Tibial artery (tissue), 4 donors: ENCODE data around the gene SUGCT.

ENCODE experiments used
- DNase-seq, 2 donors: peaks; one replicate each; pipeline ENCODE4 v3.0.0-alpha.2; 2019
- H3K27ac ChIP-seq, 2 donors: fragments of 200-600 bp; sonication (generic) in 1 of 2; 1 replicate in 1 of 2; 2 replicates in 1 of 2; pipeline ENCODE4 v1.5.1; 2018 to 2019; ENCODE audit warnings: mild to moderate bottlenecking in 1 of 2
- H3K27me3 ChIP-seq, 2 donors: fragments of 200-600 bp; sonication (generic) in 1 of 2; one replicate each; pipeline versions ENCODE4 v1.5.1 to v1.6.0; 2016 to 2019
- H3K36me3 ChIP-seq, 3 donors: fragments of 200-600 bp; sonication (generic) in 2 of 3; one replicate each; pipeline ENCODE4 v1.5.1; 2016 to 2019; ENCODE audit warnings: mild to moderate bottlenecking in 2 of 3
- H3K4me1 ChIP-seq, 4 donors: fragments of 200-600 bp; sonication (generic) in 2 of 4; 1 replicate in 3 of 4; 2 replicates in 1 of 4; pipeline ENCODE4 v1.5.1; 2016 to 2019
- H3K4me3 ChIP-seq, 2 donors: fragments of 200-600 bp; sonication (generic) in 1 of 2; 1 replicate in 1 of 2; 2 replicates in 1 of 2; pipeline ENCODE4 v1.5.1; 2018 to 2019; ENCODE audit warnings: mild to moderate bottlenecking in 2 of 2
- H3K9me3 ChIP-seq, 3 donors: fragments of 200-600 bp; sonication (generic) in 1 of 3; one replicate each; pipeline ENCODE4 v1.5.1; 2016 to 2019
- intact Hi-C: fragments of 100-400 bp; cut with DNase I; formaldehyde crosslinking; loops from one replicate; pipeline ENCODE4 v1.15.0; 2023; ENCODE audit warnings: low total_unique reads
- TF ChIP-seq, protein P1 (sequence below), 2 experiments: fragments of 200-600 bp in 1 of 2; fragments of 450-650 bp in 1 of 2; IDR thresholded peaks; one replicate each; pipeline ENCODE4 v1.5.1; 2017 to 2019; ENCODE audit warnings: antibody characterized with exemption in 2 of 2, mild to moderate bottlenecking in 1 of 2, moderate library complexity in 1 of 2

SUGCT gene

DNA sequence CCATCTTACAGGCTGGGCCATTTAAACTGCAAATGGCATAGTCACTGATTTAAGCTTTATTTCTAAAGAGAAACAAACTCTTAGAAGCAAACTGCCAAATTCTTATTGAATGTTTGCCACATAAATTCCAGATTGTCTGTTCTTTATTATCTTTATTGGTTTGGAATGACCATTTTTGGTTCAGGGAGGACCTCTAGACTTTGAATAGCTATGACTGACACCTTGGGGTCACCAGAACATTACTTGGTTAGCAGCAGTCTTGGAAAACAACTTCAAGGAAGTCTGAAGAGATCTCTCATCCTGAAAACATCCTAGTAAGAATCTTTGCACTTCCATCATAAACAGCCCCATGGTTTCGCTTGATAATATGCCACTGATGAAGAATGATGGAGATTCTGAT, 197.1 kb downstream of the SUGCT start:
- Histone ChIP-seq H3K9me3 (peaks cover 0 to under 1% (median 0%) of the 10 kb centered on the region in 3 donors), H3K27me3 (no peaks in the 10 kb centered on the region), H3K36me3 (no peaks in the 10 kb centered on the region), H3K27ac (peak overlapping the region; percentile 26 to 70), H3K4me3 (no peak overlapping the region), H3K4me1 (peaks cover 0 to 40% (median 2%) of the 10 kb centered on the region in 4 donors)
- no peak for DNase-seq
- intact Hi-C loops: no loop called here
- TF ChIP-seq, protein P1, sequence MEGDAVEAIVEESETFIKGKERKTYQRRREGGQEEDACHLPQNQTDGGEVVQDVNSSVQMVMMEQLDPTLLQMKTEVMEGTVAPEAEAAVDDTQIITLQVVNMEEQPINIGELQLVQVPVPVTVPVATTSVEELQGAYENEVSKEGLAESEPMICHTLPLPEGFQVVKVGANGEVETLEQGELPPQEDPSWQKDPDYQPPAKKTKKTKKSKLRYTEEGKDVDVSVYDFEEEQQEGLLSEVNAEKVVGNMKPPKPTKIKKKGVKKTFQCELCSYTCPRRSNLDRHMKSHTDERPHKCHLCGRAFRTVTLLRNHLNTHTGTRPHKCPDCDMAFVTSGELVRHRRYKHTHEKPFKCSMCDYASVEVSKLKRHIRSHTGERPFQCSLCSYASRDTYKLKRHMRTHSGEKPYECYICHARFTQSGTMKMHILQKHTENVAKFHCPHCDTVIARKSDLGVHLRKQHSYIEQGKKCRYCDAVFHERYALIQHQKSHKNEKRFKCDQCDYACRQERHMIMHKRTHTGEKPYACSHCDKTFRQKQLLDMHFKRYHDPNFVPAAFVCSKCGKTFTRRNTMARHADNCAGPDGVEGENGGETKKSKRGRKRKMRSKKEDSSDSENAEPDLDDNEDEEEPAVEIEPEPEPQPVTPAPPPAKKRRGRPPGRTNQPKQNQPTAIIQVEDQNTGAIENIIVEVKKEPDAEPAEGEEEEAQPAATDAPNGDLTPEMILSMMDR (IDR thresholded peaks at IDR 0.05): no peak

DNA sequence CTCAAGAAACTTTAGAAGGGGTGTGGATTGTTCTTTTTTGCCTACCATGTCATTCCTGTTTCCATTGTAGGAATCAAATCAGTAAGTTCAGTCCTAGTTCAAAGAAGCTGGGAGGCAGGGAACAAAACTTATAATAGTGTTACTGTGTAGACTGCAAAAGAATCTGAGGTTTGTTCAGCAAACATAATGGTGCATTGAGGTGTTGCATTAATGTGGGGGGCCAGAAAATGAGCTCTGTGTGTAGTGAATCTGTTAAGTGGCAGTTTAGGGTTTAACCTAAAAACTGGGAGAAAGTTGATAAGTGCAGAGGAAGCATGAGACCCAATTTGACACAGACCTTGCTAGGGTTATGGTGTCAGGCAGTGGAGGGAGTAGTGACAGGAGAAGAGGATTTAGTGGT, 197.7 kb downstream of the SUGCT start:
- DNase-seq: no peak
- H3K36me3 ChIP-seq: no peaks in the 10 kb centered on the region
- intact Hi-C loops: no loop called here
- H3K4me1 ChIP-seq: peaks cover 0 to 40% (median 2%) of the 10 kb centered on the region in 4 donors
- H3K27ac ChIP-seq: no peak overlapping the region
- TF ChIP-seq, protein P1 (IDR thresholded peaks at IDR 0.05): no peak
- no peak overlapping the region for H3K4me3 ChIP-seq
- peaks cover 0 to 7% (median 0%) of the 10 kb centered on the region in 3 donors for H3K9me3 ChIP-seq
- no peaks in the 10 kb centered on the region for H3K27me3 ChIP-seq

DNA sequence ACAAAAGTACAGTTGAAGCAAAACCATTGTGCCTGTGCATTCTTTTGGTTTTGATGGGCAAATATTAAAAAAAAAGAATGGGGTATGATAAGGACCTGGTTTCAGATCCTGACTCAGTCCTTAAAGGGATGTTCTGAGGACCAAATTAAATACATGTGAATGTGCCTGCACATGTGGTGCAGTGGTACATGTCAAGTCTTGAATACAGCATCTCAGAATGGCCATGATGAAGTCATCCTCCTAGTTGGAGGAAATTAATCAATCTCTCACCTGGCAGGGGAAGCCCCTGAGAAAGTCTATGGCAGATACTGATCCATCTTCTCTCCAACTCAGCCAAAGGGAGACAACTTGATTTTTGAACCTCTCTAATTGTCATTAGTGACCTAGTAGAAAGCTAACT, 207.0 kb downstream of the SUGCT start:
- Histone ChIP-seq H3K27ac (no peak overlapping the region), H3K9me3 (peaks cover 0 to 18% (median 0%) of the 10 kb centered on the region in 3 donors), H3K36me3 (no peaks in the 10 kb centered on the region), H3K4me1 (no peaks in the 10 kb centered on the region), H3K4me3 (no peak overlapping the region), H3K27me3 (no peaks in the 10 kb centered on the region)
- intact Hi-C loops: no loop called here
- no peak for DNase-seq
- TF ChIP-seq, protein P1 (IDR thresholded peaks at IDR 0.05): no peak

DNA sequence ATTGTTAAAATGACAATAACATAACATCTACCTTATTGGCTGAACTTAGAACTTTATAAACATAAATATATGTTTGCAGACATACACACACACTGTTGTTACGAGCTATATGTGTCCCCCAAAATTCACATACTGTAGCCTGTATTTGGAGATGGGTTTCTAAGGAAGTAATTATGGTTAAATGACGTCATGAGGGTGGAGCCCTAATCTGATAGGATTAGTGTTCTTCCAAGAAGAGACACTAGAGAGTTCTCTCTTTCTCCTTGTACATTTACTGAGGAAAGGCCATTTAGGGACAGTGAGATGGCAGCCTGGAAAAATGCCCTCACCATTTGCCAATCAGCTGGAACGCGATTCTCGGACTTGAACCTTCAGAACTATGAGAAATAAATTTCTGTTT, 211.7 kb downstream of the SUGCT start:
- no peak for DNase-seq
- H3K4me3 ChIP-seq: no peak overlapping the region
- H3K27ac ChIP-seq: no peak overlapping the region
- TF ChIP-seq, protein P1 (IDR thresholded peaks at IDR 0.05): no peak
- H3K36me3 ChIP-seq: no peaks in the 10 kb centered on the region
- H3K4me1 ChIP-seq: no peaks in the 10 kb centered on the region
- H3K27me3 ChIP-seq: no peaks in the 10 kb centered on the region
- H3K9me3 ChIP-seq: no peaks in the 10 kb centered on the region
- intact Hi-C loops: no loop called here

DNA sequence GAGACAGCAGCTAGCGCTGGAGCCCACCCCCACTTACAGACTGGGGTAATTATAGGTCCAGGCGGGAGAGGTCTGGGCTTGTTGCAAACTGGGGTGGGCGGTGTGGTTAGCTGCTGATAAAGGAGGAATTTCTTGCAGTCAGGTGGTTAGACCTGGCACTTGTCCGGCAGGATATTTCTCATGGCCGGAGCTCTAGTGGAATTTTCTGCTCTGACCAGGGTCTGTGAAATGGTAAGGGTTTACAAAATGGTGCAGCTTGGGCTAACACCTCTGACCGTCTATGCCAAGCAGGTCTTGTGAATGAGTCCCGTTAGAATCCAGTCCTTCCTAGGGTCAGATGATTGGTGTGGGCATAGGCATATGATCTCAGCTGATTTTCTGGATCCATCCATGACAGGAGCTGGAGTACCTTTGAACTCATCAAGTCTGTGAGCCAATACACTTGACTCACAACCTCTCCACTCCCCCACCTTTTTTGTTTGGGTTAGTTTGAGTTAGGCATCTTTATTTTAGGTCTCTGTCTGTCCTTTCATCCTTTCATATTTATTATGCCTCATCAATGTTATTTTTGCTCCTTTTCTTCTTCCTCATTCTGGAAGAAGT, 213.4 kb downstream of the SUGCT start:
- no peak for DNase-seq
- Histone ChIP-seq H3K27me3 (no peaks in the 10 kb centered on the region), H3K9me3 (no peaks in the 10 kb centered on the region), H3K27ac (no peak overlapping the region), H3K36me3 (no peaks in the 10 kb centered on the region), H3K4me3 (no peak overlapping the region), H3K4me1 (no peaks in the 10 kb centered on the region)
- TF ChIP-seq, protein P1 (IDR thresholded peaks at IDR 0.05): no peak
- intact Hi-C loops: no loop called here

DNA sequence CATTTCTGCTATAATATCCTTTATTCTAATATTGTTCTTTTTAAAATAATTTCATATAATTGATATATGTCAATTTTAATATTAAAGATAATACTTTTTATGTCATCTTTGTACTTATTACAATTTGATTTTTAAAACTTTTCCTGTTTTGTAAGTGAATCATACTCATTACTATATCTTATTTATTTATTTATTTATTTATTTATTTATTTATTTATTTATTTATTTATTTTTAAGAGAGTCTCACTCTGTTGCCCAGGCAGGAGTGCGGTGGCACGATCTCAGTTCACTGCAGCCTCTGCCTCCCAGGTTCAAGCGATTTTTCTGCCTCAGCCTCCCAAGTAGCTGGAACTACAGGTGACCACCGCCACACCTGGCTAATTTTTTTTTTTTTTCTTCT, 215.3 kb downstream of the SUGCT start:
- TF ChIP-seq, protein P1 (IDR thresholded peaks at IDR 0.05): no peak
- intact Hi-C loops: no loop called here

More for the DNA sequence above, 215.3 kb downstream of the SUGCT start:
- no peaks in the 10 kb centered on the region for H3K27me3 ChIP-seq
- H3K27ac ChIP-seq: no peak overlapping the region
- no peaks in the 10 kb centered on the region for H3K9me3 ChIP-seq
- H3K4me3 ChIP-seq: no peak overlapping the region
- H3K4me1 ChIP-seq: peaks cover 0 to 3% (median 0%) of the 10 kb centered on the region in 4 donors
- no peak for DNase-seq
- H3K36me3 ChIP-seq: no peaks in the 10 kb centered on the region
